Retina (tissue), 1 donor: ENCODE data around the gene DUS4L.
"Not testable (repeated sequence)": the region's sequence is repeated elsewhere in the genome, so short reads cannot be mapped to it uniquely, and the experiment has no call there.

Source experiments
- DNase-seq: peaks from one replicate; pipeline ENCODE4 v3.0.0-alpha.2; 2016

Gene DUS4L, protein sequence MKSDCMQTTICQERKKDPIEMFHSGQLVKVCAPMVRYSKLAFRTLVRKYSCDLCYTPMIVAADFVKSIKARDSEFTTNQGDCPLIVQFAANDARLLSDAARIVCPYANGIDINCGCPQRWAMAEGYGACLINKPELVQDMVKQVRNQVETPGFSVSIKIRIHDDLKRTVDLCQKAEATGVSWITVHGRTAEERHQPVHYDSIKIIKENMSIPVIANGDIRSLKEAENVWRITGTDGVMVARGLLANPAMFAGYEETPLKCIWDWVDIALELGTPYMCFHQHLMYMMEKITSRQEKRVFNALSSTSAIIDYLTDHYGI

DNA sequence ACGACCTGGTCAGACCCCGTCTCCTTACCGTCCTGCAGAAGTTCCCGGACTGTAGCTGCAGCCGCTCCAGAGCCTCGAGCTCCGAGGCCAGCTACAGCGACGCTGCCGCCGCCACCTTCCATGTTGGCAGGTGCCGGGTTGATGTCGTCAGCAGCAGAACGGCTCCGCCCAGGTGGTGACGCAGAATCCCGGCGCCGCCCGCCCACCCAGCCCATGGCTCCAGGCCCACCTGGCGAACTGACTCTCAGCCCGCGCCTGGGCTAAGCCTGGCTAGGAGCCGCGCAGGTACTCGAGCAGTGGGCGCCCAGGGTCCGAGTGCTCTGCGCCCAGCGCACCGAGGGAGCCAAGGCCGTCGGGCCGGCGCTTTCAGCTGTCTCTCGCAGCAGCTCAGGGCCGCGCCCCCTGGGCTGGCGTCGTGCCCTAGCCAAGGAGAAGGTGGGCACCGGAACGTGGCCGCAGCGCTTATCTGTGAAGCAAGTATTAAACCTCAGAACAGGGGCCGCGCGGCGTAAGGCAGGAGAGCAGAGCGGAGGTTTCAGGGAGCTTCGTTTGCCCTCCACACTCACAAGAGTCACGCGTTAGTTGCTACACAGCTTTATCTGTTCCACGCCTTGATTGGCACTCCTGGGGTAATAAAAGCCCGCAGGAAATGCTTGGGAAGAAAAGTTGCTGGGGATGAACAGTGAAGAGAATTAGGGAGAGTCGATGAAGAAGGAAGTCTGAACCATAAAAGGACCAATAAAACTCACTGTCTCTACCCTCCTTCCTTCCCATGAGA, at the start of gene DUS4L, which contains the start of gene COG5:
Gene DUS4L (plus strand): TSS at position 197 of the 778 bp plus-strand sequence. CDS start 3,100 bp downstream, outside the sequence.
Gene COG5 (minus strand): TSS at position 146 of the 778 bp plus-strand sequence. CDS start 24 bp downstream, at position 122.
- DNase-seq, result peak; percentile 97

DNA sequence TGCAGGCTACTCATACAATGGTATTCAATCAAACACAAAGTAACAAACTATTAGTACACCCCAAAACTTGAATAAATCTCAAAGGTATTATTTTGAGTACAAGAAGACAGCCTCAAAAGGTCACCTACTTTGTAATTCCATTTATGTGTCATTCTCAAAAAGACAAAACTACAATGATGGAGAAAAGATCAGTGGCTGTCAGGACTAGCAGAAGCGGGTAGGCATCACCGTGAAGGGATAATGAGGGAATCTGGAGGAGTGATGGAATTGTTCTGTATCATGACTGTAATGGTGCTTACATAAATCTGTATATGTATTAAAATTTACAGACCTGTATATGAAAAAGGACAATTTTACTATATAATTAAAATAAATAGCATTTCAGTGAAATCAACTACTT, 37.1 kb upstream of the DUS4L start:
- DNase-seq, result no peak

DNA sequence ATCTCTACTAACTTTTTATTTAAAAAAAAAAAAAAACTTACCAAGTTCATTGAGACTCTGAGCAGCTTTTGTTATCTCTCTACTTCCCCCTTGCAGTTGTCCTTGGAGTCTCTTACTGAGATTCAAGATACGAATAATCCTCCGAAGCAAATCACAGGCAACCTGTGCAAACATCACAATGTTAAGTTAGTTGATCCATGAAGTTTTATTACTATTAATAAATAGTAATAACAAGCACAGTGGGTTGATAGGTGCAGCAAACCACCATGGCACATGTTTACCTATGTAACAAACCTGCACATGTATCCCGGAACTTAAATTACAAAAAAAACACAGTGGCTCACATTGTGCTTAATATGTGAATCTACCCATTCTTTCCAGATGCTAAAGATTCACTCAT, 36.6 kb upstream of the DUS4L start:
- no peak for DNase-seq

DNA sequence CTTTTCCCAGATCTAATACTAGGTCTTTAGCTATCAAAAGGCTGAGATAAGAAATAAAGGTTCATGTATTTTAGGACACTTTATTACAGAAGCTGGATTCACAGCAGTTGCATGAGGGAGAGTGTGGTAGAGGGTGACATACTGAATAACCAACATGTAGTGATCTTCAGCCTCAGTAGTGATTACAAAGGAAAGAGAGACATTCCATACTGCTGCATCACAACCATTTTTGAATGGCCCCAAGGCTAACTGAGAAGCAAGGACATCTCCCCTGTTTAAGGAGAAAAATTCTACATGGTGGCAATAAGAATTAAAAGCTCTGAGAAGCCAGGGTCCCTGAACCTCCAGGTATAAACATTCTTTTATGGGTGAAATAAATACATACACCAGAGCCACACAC, 35.3 kb upstream of the DUS4L start:
- DNase-seq, result no peak

DNA sequence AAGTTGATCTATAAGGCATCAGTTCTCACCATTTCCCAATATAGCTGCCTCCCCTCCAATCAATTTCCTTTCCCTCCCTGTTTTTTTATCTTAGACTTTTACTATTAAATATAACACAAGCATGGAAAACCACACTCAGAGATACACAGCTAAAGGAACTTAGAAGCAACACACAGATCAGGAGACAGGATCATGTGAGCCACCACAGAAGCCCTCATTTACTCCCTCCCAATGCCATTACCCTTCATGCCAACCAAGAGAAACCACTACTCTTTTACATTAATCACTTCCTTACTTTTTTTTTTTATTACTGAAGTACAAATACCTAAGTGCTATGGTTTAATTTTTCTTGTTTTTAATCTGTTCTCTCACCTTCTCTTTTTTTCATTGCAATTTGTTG, 33.0 kb upstream of the DUS4L start:
- no peak for DNase-seq

DNA sequence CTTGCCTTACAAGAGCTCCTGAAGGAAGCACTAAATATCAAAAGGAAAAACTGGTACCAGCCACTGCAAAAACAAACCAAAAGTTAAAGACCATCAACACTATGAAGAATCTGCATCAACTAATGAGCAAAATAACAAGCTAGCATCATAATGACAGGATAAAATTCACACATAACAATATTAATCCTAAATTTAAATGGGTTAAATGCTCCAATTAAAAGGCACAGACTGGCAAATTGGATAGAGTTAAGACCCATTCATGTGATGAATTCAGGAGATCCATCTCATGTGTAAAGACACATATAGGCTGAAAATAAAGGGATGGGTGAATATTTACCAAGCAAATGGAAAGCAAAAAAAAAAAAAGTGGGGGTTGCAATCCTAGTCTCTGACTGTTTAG, 29.6 kb upstream of the DUS4L start:
- DNase-seq, result no peak

DNA sequence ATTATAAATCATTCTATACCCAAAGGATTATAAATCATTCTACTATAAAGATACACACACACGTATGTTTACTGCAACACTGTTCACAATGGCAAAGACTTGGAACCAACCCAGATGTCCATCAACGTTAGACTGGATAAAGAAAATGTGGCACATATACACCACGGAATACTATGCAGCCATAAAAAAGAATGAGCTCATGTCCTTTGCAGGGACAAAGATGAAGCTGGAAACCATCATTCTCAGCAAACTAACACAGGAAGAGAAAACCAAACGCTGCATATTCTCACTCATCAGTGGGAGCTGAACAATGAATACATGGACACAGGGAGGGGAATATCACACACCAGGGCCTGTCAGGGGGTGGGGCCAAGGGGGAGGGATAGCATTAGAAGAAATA, 26.5 kb upstream of the DUS4L start:
- DNase-seq, result not testable (repeated sequence)

DNA sequence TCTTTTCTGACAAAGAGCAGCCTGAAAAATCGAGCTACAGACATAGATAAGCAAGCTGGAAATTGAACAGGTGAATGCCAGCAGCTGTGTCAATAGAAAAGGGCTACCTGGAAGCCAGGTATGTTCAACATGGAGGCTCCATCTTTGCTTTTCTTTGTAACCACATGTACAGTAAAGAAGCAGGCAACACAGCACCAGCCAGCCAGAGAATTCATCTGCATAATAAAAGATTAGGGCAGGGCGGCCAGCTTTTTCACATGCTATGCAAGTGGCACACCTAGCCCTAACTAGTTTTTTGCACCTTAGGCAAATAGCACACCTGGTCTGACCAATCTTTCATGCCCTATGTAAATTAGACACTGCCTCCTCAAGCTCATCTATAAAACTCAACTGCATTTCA, 25.8 kb upstream of the DUS4L start:
- no peak for DNase-seq

DNA sequence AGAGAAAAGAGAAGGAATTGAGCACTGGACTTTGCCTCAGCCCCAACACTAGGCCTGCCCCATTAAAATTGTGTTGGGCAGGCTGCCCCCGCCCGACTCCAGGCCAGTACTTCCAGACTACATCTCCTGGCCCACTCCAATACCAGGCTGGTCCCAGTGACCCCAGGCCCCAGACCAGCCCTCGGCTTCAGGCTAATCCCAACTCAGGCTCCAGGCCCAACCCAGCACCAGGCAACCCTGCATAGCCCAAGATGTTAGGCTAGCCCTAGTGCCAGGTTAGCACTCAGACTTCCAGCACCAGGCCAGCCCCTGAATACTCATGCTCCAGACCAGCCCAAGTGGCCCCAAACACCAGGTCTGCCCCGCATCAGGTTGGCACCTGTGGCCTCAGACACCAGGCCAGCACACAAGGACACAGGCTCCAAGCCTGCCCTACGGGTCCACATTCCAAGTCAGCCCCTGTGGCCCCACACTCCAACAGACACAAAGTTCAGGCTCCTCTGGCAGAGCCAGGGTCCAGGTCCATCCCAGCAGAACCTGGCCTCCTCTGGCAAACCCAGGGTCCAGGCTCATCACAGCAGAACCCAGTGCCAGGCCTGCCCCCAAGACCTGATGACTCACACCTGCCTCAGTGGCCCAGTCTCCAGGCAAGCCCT, 20.3 kb upstream of the DUS4L start:
- no peak for DNase-seq

DNA sequence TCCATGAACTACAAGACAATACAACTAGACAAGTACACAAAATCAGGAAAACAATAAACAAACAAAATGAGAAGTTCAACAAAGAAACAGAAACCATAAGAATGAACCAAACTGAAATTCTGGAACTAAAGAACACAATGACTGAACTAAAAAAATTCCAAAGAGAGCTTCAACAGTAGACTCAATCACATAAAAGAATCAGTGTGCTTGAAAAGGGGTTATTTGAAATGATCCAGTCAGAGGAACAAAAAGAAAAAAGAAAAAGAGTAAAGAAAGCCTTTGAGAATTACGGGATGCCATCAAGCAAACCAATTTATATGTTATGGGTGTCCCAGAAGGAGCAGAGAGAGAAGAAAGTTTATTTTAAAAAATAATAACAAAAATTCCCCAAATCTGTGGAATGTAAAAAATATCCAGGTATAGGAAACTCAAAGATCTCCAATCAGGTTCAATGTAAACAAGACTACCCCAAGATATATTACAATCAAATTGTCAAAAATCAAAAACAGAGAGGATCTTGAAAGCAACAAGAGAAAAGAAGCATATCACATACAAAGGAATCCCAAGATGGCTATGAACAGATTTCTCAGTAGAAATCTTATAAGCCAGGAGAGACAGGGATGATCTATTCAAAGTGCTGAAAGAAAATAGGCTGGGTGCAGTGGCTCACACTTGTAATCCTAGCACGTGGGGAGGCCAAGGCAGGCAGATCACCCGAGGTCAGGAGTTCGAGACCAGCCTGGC, 18.8 kb upstream of the DUS4L start:
- no peak for DNase-seq

DNA sequence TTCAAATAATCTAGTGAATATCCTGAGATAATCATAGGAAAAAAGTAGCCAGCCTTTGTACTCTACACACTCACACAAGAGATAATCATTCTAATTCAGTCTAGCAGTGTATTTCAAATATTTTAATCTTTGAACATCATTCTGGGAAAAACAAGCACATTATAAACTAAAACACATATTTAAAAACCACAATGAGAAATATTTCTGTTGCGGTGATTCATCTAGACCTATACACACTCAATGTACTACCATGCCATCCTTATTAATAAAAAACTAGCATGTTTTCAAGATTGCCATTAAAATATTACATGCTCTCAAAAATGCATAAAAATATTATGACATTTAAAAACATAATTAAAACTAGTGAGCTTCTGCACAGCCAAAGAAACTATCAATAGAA, 11.8 kb upstream of the DUS4L start:
- no peak for DNase-seq

DNA sequence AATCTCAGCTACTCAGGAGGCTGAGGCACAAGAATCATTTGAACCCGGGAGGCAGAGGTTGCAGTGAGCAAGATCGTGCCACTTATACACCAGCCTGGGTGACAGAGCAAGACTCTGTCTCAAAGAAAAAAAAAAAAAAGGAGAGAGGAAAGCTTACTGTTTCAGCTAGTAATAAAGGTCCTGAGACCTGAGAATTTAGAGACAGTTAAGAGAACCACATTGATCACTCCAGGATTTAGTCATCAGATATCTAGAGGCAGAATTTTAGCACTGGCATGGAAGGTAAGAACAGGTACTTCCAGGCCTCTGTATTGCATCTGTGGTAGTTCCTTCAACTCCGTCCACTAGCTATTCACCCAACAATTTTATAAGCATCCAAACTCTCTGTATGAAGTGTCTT, 7.9 kb upstream of the DUS4L start:
- no peak for DNase-seq

DNA sequence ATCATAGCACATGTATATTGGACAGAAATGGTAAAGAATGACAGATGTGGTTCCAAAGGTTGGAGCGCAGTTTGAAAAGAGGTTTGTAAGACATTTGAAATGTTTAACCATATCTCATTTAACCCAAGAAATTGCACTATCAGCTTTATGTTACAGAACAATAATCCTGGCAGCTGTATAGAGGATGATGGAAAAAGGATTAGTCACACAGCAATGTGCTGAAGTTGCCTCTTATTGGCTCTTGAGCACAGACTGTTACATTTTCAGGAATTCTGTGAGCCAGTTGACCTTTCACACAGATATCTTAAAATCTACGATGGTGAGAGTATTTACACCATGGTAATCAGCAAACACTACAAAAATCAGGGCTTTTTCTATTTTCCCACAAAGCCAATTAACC, 3.9 kb upstream of the DUS4L start:
- DNase-seq, result no peak

DNA sequence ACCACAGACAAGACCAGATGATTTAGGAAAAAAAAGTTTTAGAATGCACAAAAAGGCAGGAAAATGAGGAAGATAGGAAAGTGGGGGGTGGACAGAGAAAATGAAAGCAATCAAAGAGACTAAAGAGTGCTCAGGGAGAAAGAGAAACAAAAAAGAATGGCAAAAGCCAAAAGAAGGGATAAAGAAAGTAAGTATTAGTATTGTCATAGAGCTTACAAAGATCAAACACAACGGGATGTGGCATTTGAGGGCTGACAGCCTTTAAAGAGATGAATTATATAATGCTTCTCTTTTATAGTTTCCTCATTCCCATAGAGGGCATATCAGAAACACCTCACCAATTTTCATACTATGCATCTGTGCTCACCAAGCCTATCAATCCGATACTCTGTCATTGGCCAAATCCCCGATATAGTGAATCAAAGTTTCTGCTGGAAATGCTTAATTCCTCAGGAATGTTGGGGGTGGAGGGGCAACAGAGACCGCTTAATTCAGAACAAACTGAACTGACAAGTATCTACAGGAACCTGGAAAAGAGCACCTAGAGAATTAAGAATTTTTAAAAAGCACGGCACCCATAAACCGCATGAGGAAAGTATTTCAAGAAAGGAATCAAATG, 2.8 kb upstream of the DUS4L start:
- DNase-seq, result no peak

DNA sequence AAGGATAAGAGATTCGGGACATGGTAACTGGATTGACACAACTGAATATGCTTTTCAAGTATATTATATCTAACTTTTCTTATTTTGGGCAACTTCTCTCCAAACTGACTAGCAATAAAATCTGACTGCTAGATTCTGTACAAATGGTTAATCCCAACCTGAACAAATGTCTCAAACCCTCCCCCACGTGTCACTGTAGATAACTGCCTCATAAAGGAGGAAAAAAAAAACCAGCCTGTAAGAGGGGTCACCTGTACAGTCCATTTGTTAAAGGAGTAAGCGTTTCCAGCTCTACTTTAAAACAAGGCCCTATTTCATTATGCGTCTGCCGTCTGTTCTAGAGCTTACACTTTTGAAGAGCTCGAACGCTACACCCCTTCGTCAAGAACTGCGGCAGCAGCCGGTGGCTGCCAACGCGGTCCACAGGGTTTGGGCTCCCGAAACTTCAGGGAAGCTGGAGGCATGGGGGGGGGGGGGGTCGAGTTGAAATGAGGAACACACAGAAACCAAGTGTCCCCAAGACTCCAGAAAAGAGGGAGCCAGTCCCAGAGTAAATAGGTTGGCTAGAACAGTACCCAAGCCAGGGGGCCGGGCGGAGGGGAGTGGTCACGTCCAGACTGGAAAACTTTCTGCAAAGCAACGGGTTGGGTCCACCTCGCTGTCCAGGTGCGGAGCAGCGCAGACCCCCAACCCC, 543 bp upstream of the DUS4L start:
- DNase-seq, result no peak

DNA sequence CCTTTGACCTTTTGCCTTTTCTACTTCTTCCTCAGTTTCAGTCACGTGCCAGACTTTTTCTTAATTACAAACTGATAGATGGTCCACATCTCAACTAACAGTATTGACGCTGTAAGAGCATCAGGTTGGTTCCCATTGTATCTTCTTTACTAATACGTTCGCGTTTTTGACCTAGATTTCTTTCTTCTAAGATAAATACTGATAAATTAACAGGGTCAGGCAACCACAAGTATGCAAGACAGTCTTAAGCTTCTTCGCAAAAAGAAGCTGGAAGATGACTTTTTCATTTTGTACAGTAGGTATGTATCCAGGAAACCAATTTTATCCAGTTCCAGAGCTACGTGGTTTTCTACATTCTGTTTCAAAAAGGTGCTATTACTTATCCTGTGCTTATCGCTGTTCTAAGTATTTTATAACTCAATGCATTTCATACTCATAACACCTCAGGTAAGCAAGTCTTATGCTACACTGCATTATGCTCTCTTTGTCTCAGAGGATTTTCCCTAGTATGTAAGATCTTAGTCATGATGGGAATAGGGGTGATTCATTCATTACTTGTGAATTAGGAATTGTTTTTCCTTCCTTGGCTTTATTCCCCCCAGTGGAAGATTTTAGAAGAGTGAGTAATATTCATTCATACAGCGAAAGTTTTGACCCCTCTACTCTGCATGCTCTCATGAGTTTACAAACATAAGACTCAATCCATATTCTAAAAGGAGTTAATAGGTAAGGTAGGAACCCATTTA, 955 bp downstream of the DUS4L start:
- DNase-seq, result no peak

DNA sequence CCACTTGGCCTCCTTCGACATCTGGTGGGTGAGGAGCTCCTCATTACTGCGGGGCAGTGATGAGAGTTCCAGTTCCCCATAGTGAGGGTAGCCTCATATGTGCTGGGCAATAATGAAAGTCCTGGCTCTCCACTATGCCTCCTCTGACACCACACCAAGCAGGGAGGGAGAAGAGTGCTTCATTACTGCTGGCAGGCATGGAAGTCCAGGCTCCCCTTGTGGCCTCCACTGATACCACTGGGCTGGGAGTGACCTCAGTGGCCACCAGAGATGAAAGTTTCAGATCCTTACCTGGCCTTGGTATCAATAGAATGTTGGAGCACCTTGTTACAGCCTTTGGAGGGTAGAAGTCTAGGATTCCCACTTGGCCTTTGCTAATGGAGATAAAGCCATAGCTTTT, 6.5 kb downstream of the DUS4L start:
- no peak for DNase-seq

DNA sequence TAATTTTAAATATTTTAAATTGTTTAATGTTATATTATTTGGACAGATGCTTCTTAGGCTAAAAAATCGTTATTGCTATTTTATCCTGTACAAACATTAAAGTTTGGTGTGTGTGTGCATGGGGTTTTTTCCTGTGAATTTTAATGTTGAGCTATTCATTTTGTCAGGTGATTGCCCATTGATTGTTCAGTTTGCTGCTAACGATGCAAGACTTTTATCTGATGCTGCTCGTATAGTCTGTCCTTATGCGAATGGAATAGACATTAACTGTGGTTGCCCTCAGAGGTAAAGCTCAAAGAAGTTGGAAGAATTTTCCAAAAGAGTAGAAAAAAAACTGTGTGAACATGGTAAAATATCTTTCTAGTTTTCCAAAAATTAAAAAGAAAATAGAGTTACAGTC, 9.8 kb downstream of the DUS4L start:
- DNase-seq, result no peak

DNA sequence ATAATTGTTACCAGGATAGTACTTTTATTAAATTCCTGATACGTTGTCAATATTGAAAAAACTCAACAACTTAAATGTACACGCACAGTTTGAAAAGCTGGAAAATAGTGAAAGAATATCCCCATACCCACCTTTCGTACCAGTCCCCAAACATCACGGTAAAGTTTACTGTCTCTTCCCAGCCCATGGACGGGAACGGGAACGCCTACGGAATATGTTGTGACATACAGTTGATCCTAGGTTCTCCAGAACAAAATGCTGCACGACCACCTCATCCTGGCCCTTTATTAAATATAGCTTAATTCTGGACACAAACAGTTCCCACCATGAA, 15.7 kb downstream of the DUS4L start:
- no peak for DNase-seq

DNA sequence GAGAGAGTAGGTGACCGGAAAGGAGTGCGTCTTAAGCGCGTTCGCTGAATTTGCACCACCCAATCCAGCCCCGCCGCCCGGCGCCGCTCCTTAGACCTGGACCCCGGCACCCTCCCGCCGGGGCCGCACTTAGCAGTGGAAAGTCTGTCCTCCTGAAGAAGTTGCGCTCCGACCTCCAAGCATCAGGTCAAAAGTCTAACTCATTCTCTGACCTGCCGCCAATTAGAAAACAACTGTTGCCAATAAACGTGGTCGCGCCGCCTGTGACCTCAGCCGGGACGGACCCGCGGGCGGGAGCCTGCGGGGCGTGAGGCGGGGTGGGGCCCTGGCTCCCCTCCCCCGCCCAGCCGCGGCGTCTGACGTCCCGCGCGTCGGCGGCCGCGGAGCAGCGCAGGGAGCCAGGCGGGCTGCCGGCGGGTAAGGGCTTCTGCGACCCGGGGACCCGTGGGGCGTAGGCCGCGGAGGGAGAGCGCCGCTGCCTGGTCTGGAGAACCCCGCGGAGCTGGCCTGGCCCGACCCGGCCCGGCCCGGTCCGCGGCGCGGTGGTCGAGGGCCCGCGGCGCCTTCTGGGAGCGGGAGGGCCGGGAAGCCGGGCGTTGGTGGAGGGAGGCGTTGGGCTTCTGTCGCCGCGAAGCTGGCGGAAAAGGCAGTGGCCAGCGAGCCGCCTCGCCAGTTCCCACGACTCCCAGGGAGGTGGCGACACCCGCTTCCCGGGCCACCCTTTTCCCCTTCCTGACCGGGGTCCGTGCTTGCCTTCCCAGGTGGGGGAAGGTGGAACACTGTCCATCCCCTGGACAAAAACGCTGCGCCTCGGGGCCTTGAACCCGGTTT, 16.3 kb downstream of the DUS4L start, which contains the start of gene BCAP29:
Gene BCAP29 (plus strand): TSS at position 362 of the 831 bp plus-strand sequence. CDS start 527 bp downstream, outside the sequence.
- peak; percentile 86 for DNase-seq
